ENCODE results near the gene FNDC11. TPM values are rescaled to one million over a fixed set of nuclear protein-coding genes. Genes with fewer than 3 reads are reported as not detected.

The FNDC11 gene
- total and polyA plus RNA-seq, 2 of the 13 experiments (the other 11 are each of a cell fraction or from before 2014, with no cell fraction given), result 0.07 TPM; not detected in 1

DNA sequence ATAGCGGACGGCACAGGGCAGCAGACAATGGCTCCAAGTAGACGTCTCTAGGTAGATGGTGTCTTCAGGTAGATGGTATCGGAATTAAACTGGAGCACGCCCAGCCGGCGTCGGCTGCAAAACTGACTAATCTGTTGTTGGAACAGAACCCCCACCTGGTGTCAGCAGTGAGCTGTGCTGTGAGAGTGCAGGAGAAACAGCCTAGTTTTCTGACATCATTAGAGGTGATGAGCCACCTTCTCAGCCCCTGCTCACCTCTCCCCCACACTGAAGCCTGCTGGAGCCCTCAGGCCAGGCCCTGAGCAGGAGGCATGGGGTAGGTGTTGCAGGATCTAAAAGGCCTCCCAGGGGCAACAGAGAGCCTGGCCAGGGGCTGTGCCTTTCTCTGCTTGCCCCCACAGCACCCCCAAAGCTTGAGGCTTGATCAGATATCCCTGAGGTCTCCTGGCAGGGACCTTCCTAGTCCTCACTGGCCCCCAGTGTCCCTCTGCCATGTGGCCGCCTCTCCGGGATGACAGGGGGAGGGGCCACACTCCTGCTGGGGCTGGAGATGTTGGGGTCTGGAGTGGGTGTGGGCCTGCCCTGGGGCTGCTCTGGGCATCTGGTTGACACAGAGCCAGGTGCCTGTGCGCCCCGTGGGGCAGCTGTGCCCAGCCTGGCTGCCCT is 27.0 kb downstream of the FNDC11 start (continued):
- TF ChIP-seq, protein P1, sequence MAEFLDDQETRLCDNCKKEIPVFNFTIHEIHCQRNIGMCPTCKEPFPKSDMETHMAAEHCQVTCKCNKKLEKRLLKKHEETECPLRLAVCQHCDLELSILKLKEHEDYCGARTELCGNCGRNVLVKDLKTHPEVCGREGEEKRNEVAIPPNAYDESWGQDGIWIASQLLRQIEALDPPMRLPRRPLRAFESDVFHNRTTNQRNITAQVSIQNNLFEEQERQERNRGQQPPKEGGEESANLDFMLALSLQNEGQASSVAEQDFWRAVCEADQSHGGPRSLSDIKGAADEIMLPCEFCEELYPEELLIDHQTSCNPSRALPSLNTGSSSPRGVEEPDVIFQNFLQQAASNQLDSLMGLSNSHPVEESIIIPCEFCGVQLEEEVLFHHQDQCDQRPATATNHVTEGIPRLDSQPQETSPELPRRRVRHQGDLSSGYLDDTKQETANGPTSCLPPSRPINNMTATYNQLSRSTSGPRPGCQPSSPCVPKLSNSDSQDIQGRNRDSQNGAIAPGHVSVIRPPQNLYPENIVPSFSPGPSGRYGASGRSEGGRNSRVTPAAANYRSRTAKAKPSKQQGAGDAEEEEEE (CRISPR knock-in tag; IDR thresholded peaks at IDR 0.05; ENCODE audit: borderline replicate concordance), result 0 out of 2 replicates have a peak, but pooled peaks have one; percentile 84
- TF ChIP-seq MED1 (CRISPR knock-in tag; IDR thresholded peaks at IDR 0.05) (peak; percentile 26; the same call in 1 of the 2 replicates), ZFX (CRISPR knock-in tag; IDR thresholded peaks at IDR 0.05; ENCODE audit: low read depth) (0 out of 2 replicates have a peak, but pooled peaks have one; percentile 24), ZNF143 (CRISPR knock-in tag; IDR thresholded peaks at IDR 0.05) (peak; percentile 21; the same call in 1 of the 2 replicates), PAX8 (CRISPR knock-in tag; IDR thresholded peaks at IDR 0.05; ENCODE audit: borderline replicate concordance) (no peak), MIXL1 (CRISPR knock-in tag; IDR thresholded peaks at IDR 0.05) (peak; percentile 67), MBD4 (IDR thresholded peaks at IDR 0.05; ENCODE audit: borderline replicate concordance, low read length) (no peak), SIN3B (IDR thresholded peaks at IDR 0.05; ENCODE audit: low read length) (0 out of 2 replicates have a peak, but pooled peaks have one; percentile 14), MAZ (IDR thresholded peaks at IDR 0.05; ENCODE audit: borderline replicate concordance, low read depth, low read length) (0 out of 2 replicates have a peak, but pooled peaks have one; percentile 50), MAZ (CRISPR knock-in tag; IDR thresholded peaks at IDR 0.05; ENCODE audit: low read depth) (0 out of 2 replicates have a peak, but pooled peaks have one; percentile 34), LCORL (IDR thresholded peaks at IDR 0.05) (no peak), LCORL (CRISPR knock-in tag; IDR thresholded peaks at IDR 0.05) (peak; percentile 51; the same call in 1 of the 2 replicates), RXRB (CRISPR knock-in tag; IDR thresholded peaks at IDR 0.05; ENCODE audit: borderline replicate concordance) (peak; percentile 52; the same call in 1 of the 2 replicates), ZBTB42 (CRISPR knock-in tag; IDR thresholded peaks at IDR 0.05) (no peak), ZNF234 (CRISPR knock-in tag; conservative IDR thresholded peaks at IDR 0.05) (no peak), NR2C2 (CRISPR knock-in tag; IDR thresholded peaks at IDR 0.05; ENCODE audit: borderline replicate concordance) (peak; percentile 11; the same call in 1 of the 2 replicates), NFIB (CRISPR knock-in tag; IDR thresholded peaks at IDR 0.05; ENCODE audit: borderline replicate concordance) (0 out of 2 replicates have a peak, but pooled peaks have one; percentile 28), SIX1 (CRISPR knock-in tag; IDR thresholded peaks at IDR 0.05; ENCODE audit: borderline replicate concordance) (no peak), FOXA3 (CRISPR knock-in tag; IDR thresholded peaks at IDR 0.05) (no peak), ZNF335 (CRISPR knock-in tag; IDR thresholded peaks at IDR 0.05) (0 out of 2 replicates have a peak, but pooled peaks have one; percentile 42), ZNF792 (CRISPR knock-in tag; IDR thresholded peaks at IDR 0.05) (0 out of 2 replicates have a peak, but pooled peaks have one; percentile 59), TARDBP (CRISPR knock-in tag; IDR thresholded peaks at IDR 0.05) (peak; percentile 43; the same call in 1 of the 2 replicates), ZBTB38 (CRISPR knock-in tag; IDR thresholded peaks at IDR 0.05) (peak; percentile 53; the same call in 1 of the 2 replicates), POLR2G (IDR thresholded peaks at IDR 0.05; ENCODE audit: low read depth, low read length) (no peak), FOXJ3 (CRISPR knock-in tag; IDR thresholded peaks at IDR 0.05; ENCODE audit: borderline replicate concordance) (no peak)
- TF ChIP-seq, protein P2, sequence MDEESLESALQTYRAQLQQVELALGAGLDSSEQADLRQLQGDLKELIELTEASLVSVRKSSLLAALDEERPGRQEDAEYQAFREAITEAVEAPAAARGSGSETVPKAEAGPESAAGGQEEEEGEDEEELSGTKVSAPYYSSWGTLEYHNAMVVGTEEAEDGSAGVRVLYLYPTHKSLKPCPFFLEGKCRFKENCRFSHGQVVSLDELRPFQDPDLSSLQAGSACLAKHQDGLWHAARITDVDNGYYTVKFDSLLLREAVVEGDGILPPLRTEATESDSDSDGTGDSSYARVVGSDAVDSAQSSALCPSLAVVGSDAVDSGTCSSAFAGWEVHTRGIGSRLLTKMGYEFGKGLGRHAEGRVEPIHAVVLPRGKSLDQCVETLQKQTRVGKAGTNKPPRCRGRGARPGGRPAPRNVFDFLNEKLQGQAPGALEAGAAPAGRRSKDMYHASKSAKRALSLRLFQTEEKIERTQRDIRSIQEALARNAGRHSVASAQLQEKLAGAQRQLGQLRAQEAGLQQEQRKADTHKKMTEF (CRISPR knock-in tag; IDR thresholded peaks at IDR 0.05), result peak; percentile 37; the same call in 1 of the 2 replicates
- TF ChIP-seq, protein P3, sequence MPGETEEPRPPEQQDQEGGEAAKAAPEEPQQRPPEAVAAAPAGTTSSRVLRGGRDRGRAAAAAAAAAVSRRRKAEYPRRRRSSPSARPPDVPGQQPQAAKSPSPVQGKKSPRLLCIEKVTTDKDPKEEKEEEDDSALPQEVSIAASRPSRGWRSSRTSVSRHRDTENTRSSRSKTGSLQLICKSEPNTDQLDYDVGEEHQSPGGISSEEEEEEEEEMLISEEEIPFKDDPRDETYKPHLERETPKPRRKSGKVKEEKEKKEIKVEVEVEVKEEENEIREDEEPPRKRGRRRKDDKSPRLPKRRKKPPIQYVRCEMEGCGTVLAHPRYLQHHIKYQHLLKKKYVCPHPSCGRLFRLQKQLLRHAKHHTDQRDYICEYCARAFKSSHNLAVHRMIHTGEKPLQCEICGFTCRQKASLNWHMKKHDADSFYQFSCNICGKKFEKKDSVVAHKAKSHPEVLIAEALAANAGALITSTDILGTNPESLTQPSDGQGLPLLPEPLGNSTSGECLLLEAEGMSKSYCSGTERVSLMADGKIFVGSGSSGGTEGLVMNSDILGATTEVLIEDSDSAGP (CRISPR knock-in tag; IDR thresholded peaks at IDR 0.05; ENCODE audit: borderline replicate concordance), result 0 out of 2 replicates have a peak, but pooled peaks have one; percentile 57

All from HepG2 (cell line).